ENCODE measurements around the gene RPS6KA2.

RPS6KA2 gene

DNA sequence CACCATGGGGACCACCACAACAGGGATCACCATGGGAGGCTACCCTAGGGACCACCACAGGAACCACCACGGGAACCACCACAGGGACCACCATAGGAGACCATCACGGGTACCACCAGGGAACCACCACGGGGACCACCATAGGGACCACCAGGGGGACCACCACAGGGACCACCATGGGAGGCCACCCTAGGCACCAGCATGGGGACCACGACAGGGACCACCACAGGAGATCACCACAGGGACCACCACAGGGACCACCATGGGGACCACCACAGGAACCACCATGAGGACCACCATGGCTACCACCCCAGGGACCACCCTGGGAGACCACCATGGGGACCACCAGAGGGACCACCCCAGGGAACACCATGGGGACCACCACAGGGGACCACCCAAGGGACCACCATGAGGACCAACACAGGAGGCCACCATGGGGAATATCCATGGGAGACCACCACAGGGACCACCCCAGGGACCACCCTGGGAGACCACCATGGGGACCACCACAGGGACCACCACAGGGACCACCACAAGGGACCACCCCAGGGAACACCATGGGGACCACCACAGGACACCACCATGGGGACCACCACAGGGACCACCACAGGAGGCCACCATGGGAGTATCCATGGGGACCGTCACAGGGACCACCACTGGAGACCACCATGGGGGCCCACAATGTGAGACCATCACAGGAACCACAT, 176.7 kb downstream of the RPS6KA2 start:
- TF ChIP-seq, protein P1, sequence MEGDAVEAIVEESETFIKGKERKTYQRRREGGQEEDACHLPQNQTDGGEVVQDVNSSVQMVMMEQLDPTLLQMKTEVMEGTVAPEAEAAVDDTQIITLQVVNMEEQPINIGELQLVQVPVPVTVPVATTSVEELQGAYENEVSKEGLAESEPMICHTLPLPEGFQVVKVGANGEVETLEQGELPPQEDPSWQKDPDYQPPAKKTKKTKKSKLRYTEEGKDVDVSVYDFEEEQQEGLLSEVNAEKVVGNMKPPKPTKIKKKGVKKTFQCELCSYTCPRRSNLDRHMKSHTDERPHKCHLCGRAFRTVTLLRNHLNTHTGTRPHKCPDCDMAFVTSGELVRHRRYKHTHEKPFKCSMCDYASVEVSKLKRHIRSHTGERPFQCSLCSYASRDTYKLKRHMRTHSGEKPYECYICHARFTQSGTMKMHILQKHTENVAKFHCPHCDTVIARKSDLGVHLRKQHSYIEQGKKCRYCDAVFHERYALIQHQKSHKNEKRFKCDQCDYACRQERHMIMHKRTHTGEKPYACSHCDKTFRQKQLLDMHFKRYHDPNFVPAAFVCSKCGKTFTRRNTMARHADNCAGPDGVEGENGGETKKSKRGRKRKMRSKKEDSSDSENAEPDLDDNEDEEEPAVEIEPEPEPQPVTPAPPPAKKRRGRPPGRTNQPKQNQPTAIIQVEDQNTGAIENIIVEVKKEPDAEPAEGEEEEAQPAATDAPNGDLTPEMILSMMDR (conservative IDR thresholded peaks at IDR 0.05; ENCODE audit: low read depth, low read length): no peak
- no peak for DNase-seq (ENCODE audit: low read depth)
- H3K4me3 ChIP-seq (ENCODE audit: low read length): no peak overlapping the region

GRCh38 chr6:166449641-166450040, 177.4 kb downstream of the RPS6KA2 start:
- no peak for DNase-seq (ENCODE audit: low read depth)
- TF ChIP-seq, protein P1 (conservative IDR thresholded peaks at IDR 0.05; ENCODE audit: low read depth, low read length): no peak

DNA sequence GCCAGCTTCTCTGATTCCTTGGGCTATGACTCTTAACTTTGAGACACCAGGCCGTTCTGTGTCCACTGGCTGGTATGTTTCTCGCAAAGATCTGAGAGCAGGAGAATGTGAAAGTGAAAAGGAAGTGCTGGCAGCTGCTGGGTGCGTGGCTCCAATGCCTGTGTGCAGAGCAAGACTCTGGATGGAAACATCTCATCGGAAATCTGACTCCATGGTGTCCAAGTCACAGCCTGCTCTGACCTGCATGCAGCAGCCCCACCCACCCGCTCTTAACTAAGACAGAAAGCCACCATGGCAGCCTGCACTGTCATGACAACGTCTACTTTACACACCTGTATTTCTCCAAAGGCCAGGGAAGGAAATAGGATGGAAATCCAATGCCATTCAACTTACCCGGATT, 178.0 kb downstream of the RPS6KA2 start:
- no peak overlapping the region for H3K4me3 ChIP-seq (ENCODE audit: low read length)
- no peak for DNase-seq (ENCODE audit: low read depth)
- TF ChIP-seq, protein P1 (conservative IDR thresholded peaks at IDR 0.05; ENCODE audit: low read depth, low read length): no peak

More at GRCh38 chr6:166449641-166450040, 177.4 kb downstream of the RPS6KA2 start:
- no peak overlapping the region for H3K4me3 ChIP-seq (ENCODE audit: low read length)

GRCh38 chr6:166448432-166448831, 178.6 kb downstream of the RPS6KA2 start:
- TF ChIP-seq, protein P1 (conservative IDR thresholded peaks at IDR 0.05; ENCODE audit: low read depth, low read length): no peak
- DNase-seq (ENCODE audit: low read depth): no peak
- H3K4me3 ChIP-seq (ENCODE audit: low read length): no peak overlapping the region

GRCh38 chr6:166446567-166447065, 180.4 kb downstream of the RPS6KA2 start:
- DNase-seq (ENCODE audit: low read depth): peak; percentile 43
- H3K4me3 ChIP-seq (ENCODE audit: low read length): no peak overlapping the region
- TF ChIP-seq, protein P1 (conservative IDR thresholded peaks at IDR 0.05; ENCODE audit: low read depth, low read length): no peak

DNA sequence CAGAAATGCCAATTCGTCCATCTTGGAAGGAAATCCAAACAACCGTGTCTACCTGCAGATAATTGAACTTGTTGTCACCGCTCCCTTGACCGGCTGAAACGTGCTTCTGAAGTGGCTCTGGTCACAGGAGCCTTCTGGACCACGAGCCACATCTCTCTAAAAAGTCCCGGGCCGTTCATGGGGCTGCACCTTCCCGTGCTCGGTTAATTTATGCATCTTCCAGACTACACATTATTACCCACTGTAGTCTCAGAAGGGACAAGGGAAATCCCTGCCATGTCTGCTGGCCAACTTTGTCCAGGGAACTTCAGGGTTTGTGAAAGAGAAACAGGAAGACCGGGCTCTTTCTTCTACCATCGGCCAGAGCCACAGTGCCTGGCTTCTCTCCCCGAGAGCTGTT, 180.9 kb downstream of the RPS6KA2 start:
- no peak overlapping the region for H3K4me3 ChIP-seq (ENCODE audit: low read length)
- TF ChIP-seq, protein P1 (conservative IDR thresholded peaks at IDR 0.05; ENCODE audit: low read depth, low read length): no peak
- DNase-seq (ENCODE audit: low read depth): no peak

GRCh38 chr6:166444446-166444845, 182.6 kb downstream of the RPS6KA2 start:
- TF ChIP-seq, protein P1 (conservative IDR thresholded peaks at IDR 0.05; ENCODE audit: low read depth, low read length): no peak
- H3K4me3 ChIP-seq (ENCODE audit: low read length): no peak overlapping the region
- DNase-seq (ENCODE audit: low read depth): no peak

All from retinal pigment epithelial cell (primary cell).